ENCODE results near the gene PLD4.

Gene PLD4

GRCh38 chr14:104879983-104880565 lies 44.6 kb upstream of the PLD4 start:
- Histone ChIP-seq H3K18ac (ENCODE audit: low read length) (no peak overlapping the region), H4K8ac (ENCODE audit: low read depth, low read length) (no peak overlapping the region), H3K4me2 (ENCODE audit: low read length) (no peak overlapping the region), H3K14ac (ENCODE audit: low read length) (no peak overlapping the region), H3K9ac (ENCODE audit: low read length) (no peak overlapping the region), H4K12ac (ENCODE audit: low read depth, low read length) (no peak overlapping the region), H3K4me3 (ENCODE audit: low read depth, low read length) (no peak overlapping the region), H3K79me2 (ENCODE audit: control insufficient read depth, insufficient read depth, low read length, poor library complexity) (no peaks in the 10 kb centered on the region), H3K27ac (ENCODE audit: low read depth, low read length) (no peak overlapping the region), H3K36me3 (ENCODE audit: control insufficient read depth in 1 of 2, insufficient read depth in 2 of 2, low read length in 2 of 2) (peaks cover 52 to 56% of the 10 kb centered on the region in 2 experiments), H2AFZ (ENCODE audit: insufficient read depth, low read length, poor library complexity) (no peak overlapping the region), H4K91ac (ENCODE audit: low read depth, low read length) (no peak overlapping the region), H3K27me3 (ENCODE audit: insufficient read depth, low read length) (no peaks in the 10 kb centered on the region), H2BK12ac (ENCODE audit: low read length) (no peak overlapping the region), H2BK120ac (ENCODE audit: insufficient read depth, low read length, poor library complexity) (no peak overlapping the region), H2AK5ac (ENCODE audit: low read length) (no peak overlapping the region), H3K23ac (ENCODE audit: low read length) (no peak overlapping the region), H2BK5ac (ENCODE audit: low read depth, low read length, poor library complexity) (no peak overlapping the region), H3K79me1 (ENCODE audit: low read length) (no peaks in the 10 kb centered on the region), H3K4me1 (ENCODE audit: control insufficient read depth in 1 of 2, insufficient read depth in 2 of 2, low read length in 2 of 2) (peaks cover 0 to 3% of the 10 kb centered on the region in 2 experiments), H3K9me3 (ENCODE audit: insufficient read depth, low read depth, low read length) (peaks cover 10% of the 10 kb centered on the region), H3K4ac (ENCODE audit: low read depth, low read length) (no peak overlapping the region)
- WGBS (ENCODE audit: extremely low coverage, insufficient coverage, insufficient read length) = no CpG with 5 or more reads among the region's 15 CpGs
- DNase-seq = no peak

GRCh38 chr14:104880584-104881210 lies 44.0 kb upstream of the PLD4 start:
- WGBS (ENCODE audit: extremely low coverage, insufficient coverage, insufficient read length) = no CpG with 5 or more reads among the region's 7 CpGs

DNA sequence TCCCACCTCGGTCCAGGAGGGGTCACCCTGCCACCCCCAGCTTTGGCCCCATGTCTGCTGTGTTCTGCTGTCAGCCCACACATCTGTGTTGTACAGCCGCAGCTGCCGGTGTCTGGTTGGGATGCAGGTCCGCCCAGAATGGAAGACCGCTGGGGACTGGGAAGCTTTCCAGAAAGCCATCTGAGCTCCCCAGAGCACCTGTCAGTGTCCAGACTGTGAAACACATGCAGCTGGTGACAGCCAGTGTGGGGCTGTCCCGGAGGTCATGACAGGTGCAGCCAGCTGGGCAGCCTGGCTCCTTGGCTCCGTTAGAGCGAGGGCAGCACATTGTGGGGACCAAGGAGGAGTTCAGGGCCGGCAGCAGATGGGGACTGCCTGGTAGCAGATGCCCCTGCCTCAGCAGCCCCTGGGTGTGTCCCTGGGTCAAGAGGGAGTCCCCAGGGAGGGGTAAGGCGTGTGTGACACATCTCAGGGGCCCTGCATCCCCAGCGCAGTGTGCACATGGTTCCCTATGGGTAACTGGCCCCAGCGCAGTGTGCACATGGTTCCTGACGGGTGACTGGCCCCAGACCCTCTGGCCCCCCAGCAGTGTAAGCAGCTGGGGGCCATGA lies 43.2 kb upstream of the PLD4 start:
- H3K36me3 ChIP-seq (ENCODE audit: control insufficient read depth in 1 of 2, insufficient read depth in 2 of 2, low read length in 2 of 2) = peaks cover 66 to 70% of the 10 kb centered on the region in 2 experiments
- no peaks in the 10 kb centered on the region for H3K79me1 ChIP-seq (ENCODE audit: low read length)
- H3K18ac ChIP-seq (ENCODE audit: low read length) = no peak overlapping the region
- peaks cover 0 to 3% of the 10 kb centered on the region in 2 experiments for H3K4me1 ChIP-seq (ENCODE audit: control insufficient read depth in 1 of 2, insufficient read depth in 2 of 2, low read length in 2 of 2)
- H3K9ac ChIP-seq (ENCODE audit: low read length) = no peak overlapping the region
- peaks cover 7% of the 10 kb centered on the region for H3K9me3 ChIP-seq (ENCODE audit: insufficient read depth, low read depth, low read length)
- no peak overlapping the region for H4K91ac ChIP-seq (ENCODE audit: low read depth, low read length)
- H3K4me2 ChIP-seq (ENCODE audit: low read length) = no peak overlapping the region
- H3K79me2 ChIP-seq (ENCODE audit: control insufficient read depth, insufficient read depth, low read length, poor library complexity) = no peaks in the 10 kb centered on the region
- WGBS (ENCODE audit: extremely low coverage, insufficient coverage, insufficient read length) = no CpG with 5 or more reads among the region's 13 CpGs
- no peak overlapping the region for H3K4ac ChIP-seq (ENCODE audit: low read depth, low read length)
- no peak overlapping the region for H3K4me3 ChIP-seq (ENCODE audit: low read depth, low read length)
- no peak overlapping the region for H4K8ac ChIP-seq (ENCODE audit: low read depth, low read length)
- DNase-seq = no peak
- no peak overlapping the region for H3K27ac ChIP-seq (ENCODE audit: low read depth, low read length)
- no peak overlapping the region for H4K12ac ChIP-seq (ENCODE audit: low read depth, low read length)
- H2AK5ac ChIP-seq (ENCODE audit: low read length) = no peak overlapping the region
- no peak overlapping the region for H2AFZ ChIP-seq (ENCODE audit: insufficient read depth, low read length, poor library complexity)
- no peak overlapping the region for H2BK12ac ChIP-seq (ENCODE audit: low read length)
- H3K14ac ChIP-seq (ENCODE audit: low read length) = no peak overlapping the region
- no peak overlapping the region for H2BK5ac ChIP-seq (ENCODE audit: low read depth, low read length, poor library complexity)
- H3K27me3 ChIP-seq (ENCODE audit: insufficient read depth, low read length) = no peaks in the 10 kb centered on the region
- no peak overlapping the region for H2BK120ac ChIP-seq (ENCODE audit: insufficient read depth, low read length, poor library complexity)
- H3K23ac ChIP-seq (ENCODE audit: low read length) = no peak overlapping the region

More at GRCh38 chr14:104880584-104881210, 44.0 kb upstream of the PLD4 start:
- H2BK5ac ChIP-seq (ENCODE audit: low read depth, low read length, poor library complexity) = no peak overlapping the region
- no peak overlapping the region for H3K4ac ChIP-seq (ENCODE audit: low read depth, low read length)
- no peak overlapping the region for H3K4me3 ChIP-seq (ENCODE audit: low read depth, low read length)
- no peak overlapping the region for H4K91ac ChIP-seq (ENCODE audit: low read depth, low read length)
- no peak overlapping the region for H2AFZ ChIP-seq (ENCODE audit: insufficient read depth, low read length, poor library complexity)
- H3K9me3 ChIP-seq (ENCODE audit: insufficient read depth, low read depth, low read length) = peaks cover 10% of the 10 kb centered on the region
- H3K79me1 ChIP-seq (ENCODE audit: low read length) = no peaks in the 10 kb centered on the region
- H3K4me1 ChIP-seq (ENCODE audit: control insufficient read depth in 1 of 2, insufficient read depth in 2 of 2, low read length in 2 of 2) = peaks cover 0 to 3% of the 10 kb centered on the region in 2 experiments
- H3K9ac ChIP-seq (ENCODE audit: low read length) = no peak overlapping the region
- no peak overlapping the region for H4K12ac ChIP-seq (ENCODE audit: low read depth, low read length)
- no peak overlapping the region for H2BK120ac ChIP-seq (ENCODE audit: insufficient read depth, low read length, poor library complexity)
- H3K14ac ChIP-seq (ENCODE audit: low read length) = no peak overlapping the region
- H3K23ac ChIP-seq (ENCODE audit: low read length) = no peak overlapping the region
- H2AK5ac ChIP-seq (ENCODE audit: low read length) = no peak overlapping the region
- H3K4me2 ChIP-seq (ENCODE audit: low read length) = no peak overlapping the region
- H3K18ac ChIP-seq (ENCODE audit: low read length) = no peak overlapping the region
- DNase-seq = no peak
- H2BK12ac ChIP-seq (ENCODE audit: low read length) = no peak overlapping the region
- no peak overlapping the region for H3K27ac ChIP-seq (ENCODE audit: low read depth, low read length)
- peaks cover 58 to 62% of the 10 kb centered on the region in 2 experiments for H3K36me3 ChIP-seq (ENCODE audit: control insufficient read depth in 1 of 2, insufficient read depth in 2 of 2, low read length in 2 of 2)
- no peak overlapping the region for H4K8ac ChIP-seq (ENCODE audit: low read depth, low read length)
- H3K27me3 ChIP-seq (ENCODE audit: insufficient read depth, low read length) = no peaks in the 10 kb centered on the region
- H3K79me2 ChIP-seq (ENCODE audit: control insufficient read depth, insufficient read depth, low read length, poor library complexity) = no peaks in the 10 kb centered on the region

- H3K4me2 ChIP-seq (ENCODE audit: low read length) = no peak overlapping the region
- no peak overlapping the region for H3K4me3 ChIP-seq (ENCODE audit: low read depth, low read length)
- no peak overlapping the region for H3K18ac ChIP-seq (ENCODE audit: low read length)
- H3K23ac ChIP-seq (ENCODE audit: low read length) = no peak overlapping the region
- H3K79me2 ChIP-seq (ENCODE audit: control insufficient read depth, insufficient read depth, low read length, poor library complexity) = no peaks in the 10 kb centered on the region
- no peak overlapping the region for H3K4ac ChIP-seq (ENCODE audit: low read depth, low read length)
- H4K12ac ChIP-seq (ENCODE audit: low read depth, low read length) = no peak overlapping the region
- H2BK5ac ChIP-seq (ENCODE audit: low read depth, low read length, poor library complexity) = no peak overlapping the region
- no peak overlapping the region for H2AFZ ChIP-seq (ENCODE audit: insufficient read depth, low read length, poor library complexity)
- H3K36me3 ChIP-seq (ENCODE audit: control insufficient read depth in 1 of 2, insufficient read depth in 2 of 2, low read length in 2 of 2) = peaks cover 70 to 75% of the 10 kb centered on the region in 2 experiments
- no peak overlapping the region for H2BK12ac ChIP-seq (ENCODE audit: low read length)
- H2AK5ac ChIP-seq (ENCODE audit: low read length) = peak overlapping the region; percentile 38
- H2BK120ac ChIP-seq (ENCODE audit: insufficient read depth, low read length, poor library complexity) = no peak overlapping the region
- H4K91ac ChIP-seq (ENCODE audit: low read depth, low read length) = peak overlapping the region; percentile 11
- H3K14ac ChIP-seq (ENCODE audit: low read length) = peak overlapping the region; percentile 34
- DNase-seq = peak; percentile 19 to 40
- WGBS (ENCODE audit: extremely low coverage, insufficient coverage, insufficient read length) = no CpG with 5 or more reads among the region's 13 CpGs
- no peak overlapping the region for H4K8ac ChIP-seq (ENCODE audit: low read depth, low read length)
- H3K9ac ChIP-seq (ENCODE audit: low read length) = no peak overlapping the region
- H3K27ac ChIP-seq (ENCODE audit: low read depth, low read length) = no peak overlapping the region
- H3K79me1 ChIP-seq (ENCODE audit: low read length) = no peaks in the 10 kb centered on the region
- no peaks in the 10 kb centered on the region for H3K27me3 ChIP-seq (ENCODE audit: insufficient read depth, low read length)
- peaks cover 0 to 3% of the 10 kb centered on the region in 2 experiments for H3K4me1 ChIP-seq (ENCODE audit: control insufficient read depth in 1 of 2, insufficient read depth in 2 of 2, low read length in 2 of 2)
- H3K9me3 ChIP-seq (ENCODE audit: insufficient read depth, low read depth, low read length) = peaks cover 7% of the 10 kb centered on the region
These were observed 42.2 kb upstream of the PLD4 start for GRCh38 chr14:104882325-104882973.
